Endometrial microvascular endothelial cells (primary cell): ENCODE results near the gene OR1S1. TPM values are rescaled to one million over a fixed set of nuclear protein-coding genes. Genes with fewer than 3 reads are reported as not detected.

Experiments
- total RNA-seq: library from RNA; depleted of rRNA; stranded (reverse); fragments of >200 nt; gene quantifications from one replicate; pipeline ENCODE4 v1.2.3, GENCODE V29; 2015; ENCODE audit errors: inconsistent ontology term

OR1S1 gene
- total RNA-seq, 1 donor from 2014 or later, result not detected

Other genes starting within 250 kb of the OR1S1 start
- not detected for gene OR9Q1, start 188.8 kb upstream of the OR1S1 start, total RNA-seq
- not detected for gene OR6Q1, start 181.8 kb upstream of the OR1S1 start, total RNA-seq
- gene OR9I1, start 87.2 kb upstream of the OR1S1 start, total RNA-seq, result not detected
- gene OR9Q2, start 23.6 kb upstream of the OR1S1 start, total RNA-seq, result not detected
- gene OR1S2, start 8.6 kb upstream of the OR1S1 start, total RNA-seq, result not detected
- gene OR10Q1, start 16.2 kb downstream of the OR1S1 start, total RNA-seq, result not detected
- not detected for gene OR10W1, start 55.5 kb downstream of the OR1S1 start, total RNA-seq
- gene OR5B17, start 146.3 kb downstream of the OR1S1 start, total RNA-seq, result not detected
- not detected for gene OR5B3, start 194.2 kb downstream of the OR1S1 start, total RNA-seq
- gene OR5B2, start 215.4 kb downstream of the OR1S1 start, total RNA-seq, result not detected
- not detected for gene OR5B12, start 229.5 kb downstream of the OR1S1 start, total RNA-seq